Uterus (tissue), 4 donors: ENCODE results near the gene FOXQ1. TPM values are rescaled to one million over a fixed set of nuclear protein-coding genes. Genes with fewer than 3 reads are reported as not detected.
"Not testable (repeated sequence)": the region's sequence is repeated elsewhere in the genome, so short reads cannot be mapped to it uniquely, and the experiment has no call there.

Source experiments
- DNase-seq, 2 donors: peaks; one replicate each; pipeline ENCODE4 v3.0.0-alpha.2; 2019 to 2020
- H3K27ac ChIP-seq, 2 donors: fragments of 200-600 bp; sonication (generic); 1 replicate in 1 of 2; 2 replicates in 1 of 2; pipeline ENCODE4 v1.5.1; 2016 to 2018
- H3K27me3 ChIP-seq, 2 donors: fragments of 200-600 bp; sonication (generic); one replicate each; pipeline ENCODE4 v1.5.1; 2018 to 2019; ENCODE audit warnings: control low read depth in 1 of 2
- H3K36me3 ChIP-seq, 2 donors: fragments of 200-600 bp; sonication (generic); one replicate each; pipeline ENCODE4 v1.5.1; 2019; ENCODE audit warnings: control low read depth in 1 of 2
- H3K4me1 ChIP-seq, 2 donors: fragments of 200-600 bp; sonication (generic); one replicate each; pipeline ENCODE4 v1.5.1; 2018 to 2019; ENCODE audit warnings: control low read depth in 1 of 2
- H3K4me3 ChIP-seq, 2 donors: fragments of 200-600 bp; sonication (generic); 1 replicate in 1 of 2; 2 replicates in 1 of 2; pipeline ENCODE4 v1.5.1; 2018 to 2019; ENCODE audit warnings: mild to moderate bottlenecking in 1 of 2
- H3K9me3 ChIP-seq, 2 donors: fragments of 200-600 bp; sonication (generic); one replicate each; pipeline ENCODE4 v1.5.1; 2019; ENCODE audit warnings: control low read depth in 1 of 2
- CTCF ChIP-seq, 4 experiments: fragments of 200-600 bp in 2 of 4; fragments of 450-650 bp in 2 of 4; sonication (generic) in 2 of 4; IDR thresholded peaks; one replicate each; pipeline ENCODE4 v1.5.1; 2016 to 2019; ENCODE audit warnings: antibody characterized with exemption in 4 of 4, mild to moderate bottlenecking in 2 of 4, moderate library complexity in 1 of 4
- POLR2A ChIP-seq, 2 donors: fragments of 450-650 bp; IDR thresholded peaks; one replicate each; pipeline ENCODE4 v1.6.1; 2016; ENCODE audit warnings: antibody characterized with exemption in 2 of 2, mild to moderate bottlenecking in 1 of 2, moderate library complexity in 1 of 2
- intact Hi-C: fragments of 100-400 bp; cut with DNase I; formaldehyde crosslinking; loops from one replicate; pipeline ENCODE4 v1.15.1; 2023; ENCODE audit warnings: low total_unique reads
- total RNA-seq, 4 donors: library from RNA; depleted of rRNA in 3 of 4; stranded (reverse); fragments of >200 nt in 3 of 4; gene quantifications; one replicate each; pipeline versions ENCODE4 v1.1.0 to v1.2.4, GENCODE V29; 2014 to 2023
- donor health status: DM: yes; HTN: yes; CAD: no.

FOXQ1 gene
- total RNA-seq, 4 donors from 2014 or later, result 0.18 to 0.48 TPM; not detected in 2

GRCh38 chr6:1315201-1315559, 3.3 kb downstream of the FOXQ1 start:
- TF ChIP-seq POLR2A (IDR thresholded peaks at IDR 0.05) (no peak), CTCF (IDR thresholded peaks at IDR 0.05) (no peak)
- no peaks in the 10 kb centered on the region for H3K9me3 ChIP-seq
- H3K27ac ChIP-seq, result no peak overlapping the region
- no peak for DNase-seq
- no peak overlapping the region for H3K4me3 ChIP-seq
- peaks cover 0 to 37% of the 10 kb centered on the region in 2 donors for H3K27me3 ChIP-seq
- H3K4me1 ChIP-seq, result peaks cover 0 to 17% of the 10 kb centered on the region in 2 donors
- no peaks in the 10 kb centered on the region for H3K36me3 ChIP-seq
- intact Hi-C loops, result no loop called here

GRCh38 chr6:1315560-1316386, 3.9 kb downstream of the FOXQ1 start:
- Histone ChIP-seq H3K27ac (no peak overlapping the region), H3K36me3 (no peaks in the 10 kb centered on the region), H3K4me1 (peaks cover 0 to 15% of the 10 kb centered on the region in 2 donors), H3K27me3 (peaks cover 0 to 33% of the 10 kb centered on the region in 2 donors), H3K4me3 (peak overlapping the region; percentile 16 to 20), H3K9me3 (no peaks in the 10 kb centered on the region)
- no peak for DNase-seq
- intact Hi-C loops, result no loop called here
- TF ChIP-seq CTCF (IDR thresholded peaks at IDR 0.05) (no peak), POLR2A (IDR thresholded peaks at IDR 0.05) (no peak)

GRCh38 chr6:1316489-1316971, 4.6 kb downstream of the FOXQ1 start:
- Histone ChIP-seq H3K27ac (no peak overlapping the region), H3K27me3 (peaks cover 0 to 28% of the 10 kb centered on the region in 2 donors), H3K4me1 (peaks cover 0 to 9% of the 10 kb centered on the region in 2 donors), H3K9me3 (no peaks in the 10 kb centered on the region), H3K4me3 (peak overlapping the region; percentile 16 to 20), H3K36me3 (no peaks in the 10 kb centered on the region)
- no peak for DNase-seq
- TF ChIP-seq POLR2A (IDR thresholded peaks at IDR 0.05) (no peak), CTCF (IDR thresholded peaks at IDR 0.05) (no peak)
- intact Hi-C loops, result no loop called here

- intact Hi-C loops, result no loop called here
- H3K4me3 ChIP-seq, result no peak overlapping the region
- H3K4me1 ChIP-seq, result peaks cover 0 to 5% of the 10 kb centered on the region in 2 donors
- DNase-seq, result no peak
- H3K36me3 ChIP-seq, result no peaks in the 10 kb centered on the region
- H3K27ac ChIP-seq, result no peak overlapping the region
- TF ChIP-seq CTCF (IDR thresholded peaks at IDR 0.05), result no peak
- TF ChIP-seq POLR2A (IDR thresholded peaks at IDR 0.05), result no peak
- H3K27me3 ChIP-seq, result peaks cover 0 to 28% of the 10 kb centered on the region in 2 donors
- no peaks in the 10 kb centered on the region for H3K9me3 ChIP-seq
Measured at GRCh38 chr6:1317302-1317815, 5.5 kb downstream of the FOXQ1 start.

GRCh38 chr6:1318036-1318435, 6.1 kb downstream of the FOXQ1 start:
- Histone ChIP-seq H3K9me3 (no peaks in the 10 kb centered on the region), H3K4me3 (no peak overlapping the region), H3K27ac (no peak overlapping the region), H3K36me3 (no peaks in the 10 kb centered on the region), H3K4me1 (no peaks in the 10 kb centered on the region), H3K27me3 (peaks cover 0 to 28% of the 10 kb centered on the region in 2 donors)
- TF ChIP-seq CTCF (IDR thresholded peaks at IDR 0.05), result no peak
- TF ChIP-seq POLR2A (IDR thresholded peaks at IDR 0.05), result no peak
- no peak for DNase-seq
- intact Hi-C loops, result no loop called here

GRCh38 chr6:1318584-1318983, 6.7 kb downstream of the FOXQ1 start:
- H3K4me1 ChIP-seq, intact Hi-C loops, H3K4me3 ChIP-seq, H3K36me3 ChIP-seq, DNase-seq, H3K9me3 ChIP-seq, H3K27ac ChIP-seq: not testable (repeated sequence)
- H3K27me3 ChIP-seq, result peaks cover 0 to 28% of the 10 kb centered on the region in 2 donors
